OCI-LY3 (cell line): ENCODE results near the gene RERE.
"Not testable (repeated sequence)": the region's sequence is repeated elsewhere in the genome, so short reads cannot be mapped to it uniquely, and the experiment has no call there.

ENCODE experiments used
- H2AFZ ChIP-seq: fragments of 200-600, 300-600 bp; shearing (Covaris generic); 2 replicates; pipeline ENCODE4 v1.6.0; 2014; ENCODE audit warnings: antibody characterized with exemption, low read depth, low read length
- H3K27ac ChIP-seq: fragments of 200-600, 300-600 bp; sonication (generic); 2 replicates; pipeline ENCODE4 v1.5.1; 2014; ENCODE audit warnings: mild to moderate bottlenecking, low read length, moderate library complexity, mixed read lengths
- H3K27me3 ChIP-seq: fragments of 200-600, 300-600 bp; sonication (generic); 2 replicates; pipeline ENCODE4 v1.6.1; 2014; ENCODE audit warnings: low read depth, low read length, mixed read lengths
- H3K36me3 ChIP-seq: fragments of 200-600, 300-600 bp; sonication (generic); replicated peaks from 2 replicates; pipeline ENCODE3; 2014; ENCODE audit warnings: low read depth, low read length, mixed read lengths
- H3K4me1 ChIP-seq: fragments of 300-600, 200-600 bp; sonication (generic); 2 replicates; pipeline ENCODE4 v1.6.1; 2014; ENCODE audit warnings: low read length, mixed read lengths
- H3K4me2 ChIP-seq: fragments of 200-600, 300-600 bp; sonication (generic); 2 replicates; pipeline ENCODE4 v1.6.1; 2014; ENCODE audit warnings: low read length, mixed read lengths
- H3K4me3 ChIP-seq: fragments of 300-600, 200-600 bp; sonication (generic); 2 replicates; pipeline ENCODE4 v1.5.1; 2014; ENCODE audit warnings: antibody characterized with exemption, mild to moderate bottlenecking, low read length, moderate library complexity
- H3K79me2 ChIP-seq: fragments of 300-600, 200-600 bp; shearing (Covaris generic); 2 replicates; pipeline ENCODE4 v1.6.1; 2014; ENCODE audit warnings: mild to moderate bottlenecking, low read length, mixed read lengths
- H3K9ac ChIP-seq: fragments of 300-600, 200-600 bp; shearing (Covaris generic); 2 replicates; pipeline ENCODE4 v1.6.0; 2014; ENCODE audit warnings: mild to moderate bottlenecking, low read length, moderate library complexity
- H3K9me3 ChIP-seq: fragments of 200-600, 300-600 bp; shearing (Covaris generic); 2 replicates; pipeline ENCODE4 v1.6.1; 2014; ENCODE audit warnings: low read length, mixed read lengths; ENCODE audit not compliant: insufficient read depth
- H4K20me1 ChIP-seq: fragments of 200-600, 300-600 bp; sonication (generic); 2 replicates; pipeline ENCODE4 v1.6.1; 2016; ENCODE audit warnings: low read length, mixed read lengths; ENCODE audit not compliant: insufficient read depth
- EZH2phosphoT487 ChIP-seq: fragments of 200-600 bp; shearing (Covaris generic); IDR thresholded peaks from 2 replicates; pipeline ENCODE4 v1.6.1; 2018; ENCODE audit warnings: antibody characterized with exemption, mixed run types, low read depth
- TF ChIP-seq, protein P1 (sequence below): fragments of 200-600, 300-600 bp; sonication (generic); IDR thresholded peaks from 2 replicates; pipeline ENCODE4 v1.5.1; 2014; ENCODE audit warnings: antibody characterized with exemption, low read length, low read depth

The RERE gene

DNA sequence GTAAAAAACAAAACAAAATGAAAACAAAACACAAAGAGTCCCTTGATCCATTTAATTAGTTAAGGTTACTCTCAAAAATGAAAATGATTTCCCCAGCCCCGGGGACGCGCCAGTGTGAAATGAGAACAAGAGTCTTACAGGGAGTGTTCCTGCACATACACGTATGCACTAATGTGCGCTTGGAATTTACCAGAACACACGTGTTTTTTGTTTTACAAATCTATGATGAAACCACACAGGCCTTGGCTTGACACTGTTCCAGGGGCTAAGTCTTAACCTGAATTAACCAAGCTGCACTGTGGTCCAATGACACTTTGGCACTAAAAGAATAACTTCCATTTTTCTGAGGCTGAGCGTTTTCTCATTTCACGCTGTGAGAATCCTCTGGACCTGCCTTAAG lies 435.8 kb downstream of the RERE start:
- H3K79me2 ChIP-seq = peaks cover 2% of the 10 kb centered on the region; the same call in 1 of the 2 replicates
- H3K4me1 ChIP-seq = no peaks in the 10 kb centered on the region
- H3K27ac ChIP-seq = no peak overlapping the region
- no peaks in the 10 kb centered on the region for H3K36me3 ChIP-seq
- H2AFZ ChIP-seq = no peak overlapping the region
- H3K9me3 ChIP-seq = no peaks in the 10 kb centered on the region
- peaks cover 12% of the 10 kb centered on the region for H4K20me1 ChIP-seq
- TF ChIP-seq, protein P1, sequence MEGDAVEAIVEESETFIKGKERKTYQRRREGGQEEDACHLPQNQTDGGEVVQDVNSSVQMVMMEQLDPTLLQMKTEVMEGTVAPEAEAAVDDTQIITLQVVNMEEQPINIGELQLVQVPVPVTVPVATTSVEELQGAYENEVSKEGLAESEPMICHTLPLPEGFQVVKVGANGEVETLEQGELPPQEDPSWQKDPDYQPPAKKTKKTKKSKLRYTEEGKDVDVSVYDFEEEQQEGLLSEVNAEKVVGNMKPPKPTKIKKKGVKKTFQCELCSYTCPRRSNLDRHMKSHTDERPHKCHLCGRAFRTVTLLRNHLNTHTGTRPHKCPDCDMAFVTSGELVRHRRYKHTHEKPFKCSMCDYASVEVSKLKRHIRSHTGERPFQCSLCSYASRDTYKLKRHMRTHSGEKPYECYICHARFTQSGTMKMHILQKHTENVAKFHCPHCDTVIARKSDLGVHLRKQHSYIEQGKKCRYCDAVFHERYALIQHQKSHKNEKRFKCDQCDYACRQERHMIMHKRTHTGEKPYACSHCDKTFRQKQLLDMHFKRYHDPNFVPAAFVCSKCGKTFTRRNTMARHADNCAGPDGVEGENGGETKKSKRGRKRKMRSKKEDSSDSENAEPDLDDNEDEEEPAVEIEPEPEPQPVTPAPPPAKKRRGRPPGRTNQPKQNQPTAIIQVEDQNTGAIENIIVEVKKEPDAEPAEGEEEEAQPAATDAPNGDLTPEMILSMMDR = no peak
- TF ChIP-seq EZH2phosphoT487 = no peak
- H3K9ac ChIP-seq = no peak overlapping the region
- H3K4me3 ChIP-seq = no peak overlapping the region
- H3K4me2 ChIP-seq = no peak overlapping the region
- no peaks in the 10 kb centered on the region for H3K27me3 ChIP-seq

- peaks cover 10% of the 10 kb centered on the region; the same call in 1 of the 2 replicates for H4K20me1 ChIP-seq
- H2AFZ ChIP-seq, H3K36me3 ChIP-seq, H3K79me2 ChIP-seq, H3K4me1 ChIP-seq, H3K9ac ChIP-seq, H3K27ac ChIP-seq, H3K9me3 ChIP-seq, H3K4me2 ChIP-seq, H3K27me3 ChIP-seq, H3K4me3 ChIP-seq: not testable (repeated sequence)
These were observed 437.1 kb downstream of the RERE start for GRCh38 chr1:8380310-8380709.

GRCh38 chr1:8379513-8380186 lies 437.8 kb downstream of the RERE start:
- Histone ChIP-seq H3K27ac (no peak overlapping the region), H3K9ac (no peak overlapping the region), H3K4me3 (no peak overlapping the region), H3K79me2 (peaks cover 2% of the 10 kb centered on the region; the same call in 1 of the 2 replicates), H3K36me3 (no peaks in the 10 kb centered on the region), H3K4me1 (no peaks in the 10 kb centered on the region), H3K4me2 (no peak overlapping the region), H4K20me1 (peaks cover 8% of the 10 kb centered on the region; the same call in 1 of the 2 replicates), H2AFZ (no peak overlapping the region), H3K9me3 (no peaks in the 10 kb centered on the region), H3K27me3 (no peaks in the 10 kb centered on the region)
- TF ChIP-seq, protein P1 = no peak

DNA sequence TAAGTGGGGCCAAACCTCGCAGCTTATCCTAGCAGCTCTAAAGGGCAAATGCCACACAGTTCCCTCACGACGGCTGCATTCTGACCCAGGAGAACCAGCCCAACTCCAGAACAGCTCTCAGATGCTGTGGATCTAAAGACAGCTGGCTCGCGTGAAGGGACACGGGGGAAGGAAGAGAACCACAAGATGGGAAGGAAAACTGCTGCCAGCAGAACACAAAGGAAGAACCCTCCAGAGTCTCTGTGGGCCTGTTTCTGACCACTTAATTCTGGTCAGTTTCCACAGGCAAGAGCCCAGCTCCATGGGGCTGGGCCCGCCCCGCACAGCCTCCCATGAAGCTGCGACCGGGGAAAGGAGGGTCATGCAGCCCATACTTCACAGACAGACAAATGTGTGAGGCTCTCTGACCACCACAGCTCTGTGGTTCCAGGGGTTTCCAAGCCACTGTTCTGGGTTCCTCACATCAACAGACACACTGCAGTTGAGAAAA lies 438.4 kb downstream of the RERE start:
- TF ChIP-seq, protein P1 = no peak
- TF ChIP-seq EZH2phosphoT487 = no peak
- Histone ChIP-seq H3K36me3 (no peaks in the 10 kb centered on the region), H3K27me3 (no peaks in the 10 kb centered on the region), H4K20me1 (peaks cover 8% of the 10 kb centered on the region; the same call in 1 of the 2 replicates), H3K4me2 (no peak overlapping the region), H3K9me3 (no peaks in the 10 kb centered on the region), H2AFZ (no peak overlapping the region), H3K79me2 (peaks cover 2% of the 10 kb centered on the region; the same call in 1 of the 2 replicates), H3K4me1 (no peaks in the 10 kb centered on the region), H3K4me3 (no peak overlapping the region), H3K27ac (no peak overlapping the region), H3K9ac (no peak overlapping the region)
